Lung (tissue), 12 donors: ENCODE data around the gene CCKAR. TPM values are rescaled to one million over a fixed set of nuclear protein-coding genes. Genes with fewer than 3 reads are reported as not detected.

Experiments
- ATAC-seq: fragments of 200-7000 bp; cut with Tn5 transposase; one replicate; pipeline ENCODE4 v1.9.1; 2020; ENCODE audit warnings: moderate number of reproducible peaks; ENCODE audit not compliant: insufficient read depth, low FRiP score
- DNase-seq, 3 donors: peaks; one replicate each; pipeline ENCODE4 v3.0.0-alpha.2; 2013 to 2017
- H3K27ac ChIP-seq, 2 donors: one replicate each; pipeline ENCODE4 v1.5.1; 2013; ENCODE audit warnings: mild to moderate bottlenecking in 2 of 2, moderate library complexity in 2 of 2, control low read depth in 1 of 2, inconsistent platforms in 1 of 2, low read depth in 1 of 2, low read length in 1 of 2
- H3K27me3 ChIP-seq, 3 donors: one replicate each; pipeline ENCODE4 v1.5.1; 2013; ENCODE audit warnings: low read length in 2 of 3; ENCODE audit not compliant: control insufficient read depth in 3 of 3, insufficient read depth in 3 of 3
- H3K36me3 ChIP-seq, 4 donors: one replicate each; pipeline ENCODE4 v1.5.1; 2013; ENCODE audit warnings: low read length in 4 of 4, mild to moderate bottlenecking in 1 of 4, moderate library complexity in 1 of 4; ENCODE audit not compliant: control insufficient read depth in 4 of 4, insufficient read depth in 4 of 4
- H3K4me1 ChIP-seq, 5 donors: one replicate each; pipeline ENCODE4 v1.5.1; 2013; ENCODE audit warnings: low read length in 5 of 5, mild to moderate bottlenecking in 2 of 5, moderate library complexity in 1 of 5; ENCODE audit not compliant: control insufficient read depth in 5 of 5, insufficient read depth in 5 of 5
- H3K4me3 ChIP-seq: one replicate; pipeline ENCODE4 v1.5.1; 2013; ENCODE audit warnings: mild to moderate bottlenecking, control low read depth, moderate library complexity
- H3K9ac ChIP-seq, 2 donors: one replicate each; pipeline ENCODE4 v1.5.1; 2013; ENCODE audit warnings: low read length in 2 of 2, control low read depth in 1 of 2; ENCODE audit not compliant: insufficient read depth in 1 of 2
- H3K9me3 ChIP-seq, 4 donors: one replicate each; pipeline ENCODE4 v1.5.1; 2013; ENCODE audit warnings: low read length in 3 of 4, mild to moderate bottlenecking in 1 of 4, moderate library complexity in 1 of 4; ENCODE audit not compliant: control insufficient read depth in 4 of 4, insufficient read depth in 3 of 4
- CTCF ChIP-seq: IDR thresholded peaks from 2 replicates; pipeline ENCODE4 v1.5.1; 2012; ENCODE audit warnings: mild to moderate bottlenecking; ENCODE audit errors: control extremely low read depth, extremely low read depth
- WGBS, 2 donors: extraction: QIAGEN DNeasy Blood & Tissue Kit; methylation state at CpG; one replicate each; pipeline ENCODE4 v1.1.7; 2013; 5-methylcytosine and 5-hydroxymethylcytosine counted together
- polyA plus RNA-seq, 2 donors: library from polyadenylated mRNA; stranded (reverse); fragments of 200-250 nt; gene quantifications; one replicate each; pipeline ENCODE4 v1.2.1, GENCODE V29; 2013
- total RNA-seq, 2 donors: library from RNA; depleted of rRNA in 1 of 2; stranded (reverse); fragments of >200 nt in 1 of 2; gene quantifications; one replicate each; pipeline ENCODE4 v1.2.1, GENCODE V29; 2014 to 2021
- donor health status: control.
- donor health status: control.
- donor health status: Bipolar disorder and iron deficiency.
- donor health status: healthy.
- donor health status: DM: yes; HTN: yes; CAD: no.

Gene CCKAR
- total and polyA plus RNA-seq, 4 donors = 0.14 TPM; not detected in 3

GRCh38 chr4:26434030-26434639, 56.1 kb downstream of the CCKAR start:
- H3K4me3 ChIP-seq = no peak overlapping the region
- H3K9ac ChIP-seq = no peak overlapping the region
- no peak overlapping the region for H3K27ac ChIP-seq
- DNase-seq (peak in 2 of 3 donors; percentile 90 to 93), ATAC-seq (no peak)
- H3K27me3 ChIP-seq = no peaks in the 10 kb centered on the region
- H3K4me1 ChIP-seq = peaks cover 0 to 59% (median 23%) of the 10 kb centered on the region in 5 donors
- no peaks in the 10 kb centered on the region for H3K9me3 ChIP-seq
- no peak for TF ChIP-seq CTCF
- H3K36me3 ChIP-seq = peaks cover 6 to 21% (median 13%) of the 10 kb centered on the region in 4 donors
- WGBS, 2 donors = 73 to 87% methylated on average over 2 of the region's 2 CpGs

DNA sequence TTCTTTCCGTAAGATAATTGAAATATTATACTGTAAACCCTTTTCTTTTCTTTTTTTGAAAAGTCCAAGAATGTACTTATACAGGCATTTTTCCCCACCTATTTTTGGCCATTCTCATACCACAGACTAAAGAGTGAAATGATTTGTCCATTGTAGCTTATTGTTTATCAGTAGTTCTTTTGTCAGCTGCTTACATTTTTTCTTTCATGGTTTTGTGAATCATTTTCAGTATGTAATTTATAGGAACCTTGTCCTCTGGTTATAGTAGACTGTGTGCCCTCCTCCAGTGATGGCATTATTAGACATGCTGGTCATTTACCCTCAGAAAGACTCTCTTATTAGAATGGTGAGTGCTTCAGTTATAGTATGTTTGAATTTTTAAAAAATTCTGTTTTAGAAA, 56.7 kb downstream of the CCKAR start:
- no peak for ATAC-seq
- DNase-seq = no peak
- H3K9ac ChIP-seq = no peak overlapping the region
- no peak overlapping the region for H3K4me3 ChIP-seq
- 96 to 100% methylated on average over 1 of the region's 1 CpG for whole genome bisulfite sequencing, 2 donors
- no peak overlapping the region for H3K27ac ChIP-seq
- peaks cover 0 to 65% (median 25%) of the 10 kb centered on the region in 5 donors for H3K4me1 ChIP-seq
- H3K9me3 ChIP-seq = no peaks in the 10 kb centered on the region
- peaks cover 3 to 21% (median 13%) of the 10 kb centered on the region in 4 donors for H3K36me3 ChIP-seq
- TF ChIP-seq CTCF = no peak
- H3K27me3 ChIP-seq = no peaks in the 10 kb centered on the region

DNA sequence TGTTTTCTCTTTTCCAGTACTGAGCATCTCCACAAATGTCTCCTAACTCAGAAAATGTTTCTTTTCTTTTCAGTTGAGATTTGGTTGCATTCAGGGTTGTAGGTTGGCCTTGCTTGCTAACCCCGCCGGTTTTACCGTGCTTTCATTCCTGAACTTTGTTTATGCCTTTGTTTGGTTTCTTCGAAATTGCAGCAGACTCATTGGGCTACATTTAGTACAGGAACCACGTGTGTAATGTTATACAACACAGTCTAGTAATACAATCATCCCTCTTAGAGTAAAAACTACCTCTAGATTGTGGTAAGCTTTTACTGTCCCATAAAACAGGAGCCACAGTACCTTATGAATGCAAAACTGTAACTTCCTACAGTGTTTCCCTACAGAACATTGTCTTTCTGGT, 57.9 kb downstream of the CCKAR start:
- ATAC-seq (no peak), DNase-seq (no peak)
- Histone ChIP-seq H3K4me3 (no peak overlapping the region), H3K4me1 (peaks cover 0 to 76% (median 25%) of the 10 kb centered on the region in 5 donors), H3K27ac (no peak overlapping the region), H3K36me3 (peaks cover 3 to 21% (median 10%) of the 10 kb centered on the region in 4 donors), H3K9me3 (no peaks in the 10 kb centered on the region), H3K9ac (no peak overlapping the region), H3K27me3 (no peaks in the 10 kb centered on the region)
- TF ChIP-seq CTCF = no peak
- WGBS, 2 donors = 72 to 81% methylated on average over 5 of the region's 5 CpGs
